GM10266 (cell line): ENCODE measurements around the gene HOXD9.

ENCODE experiments used
- DNase-seq: peaks from one replicate; pipeline ENCODE4 v3.0.0; 2012; ENCODE audit errors: extremely low spot score
- TF ChIP-seq, protein P1 (sequence below): IDR thresholded peaks from 2 replicates; pipeline ENCODE4 v1.5.1; 2012; ENCODE audit warnings: mild to moderate bottlenecking, low read depth; ENCODE audit not compliant: control insufficient read depth, insufficient read depth; ENCODE audit errors: missing control alignments

HOXD9 gene

DNA sequence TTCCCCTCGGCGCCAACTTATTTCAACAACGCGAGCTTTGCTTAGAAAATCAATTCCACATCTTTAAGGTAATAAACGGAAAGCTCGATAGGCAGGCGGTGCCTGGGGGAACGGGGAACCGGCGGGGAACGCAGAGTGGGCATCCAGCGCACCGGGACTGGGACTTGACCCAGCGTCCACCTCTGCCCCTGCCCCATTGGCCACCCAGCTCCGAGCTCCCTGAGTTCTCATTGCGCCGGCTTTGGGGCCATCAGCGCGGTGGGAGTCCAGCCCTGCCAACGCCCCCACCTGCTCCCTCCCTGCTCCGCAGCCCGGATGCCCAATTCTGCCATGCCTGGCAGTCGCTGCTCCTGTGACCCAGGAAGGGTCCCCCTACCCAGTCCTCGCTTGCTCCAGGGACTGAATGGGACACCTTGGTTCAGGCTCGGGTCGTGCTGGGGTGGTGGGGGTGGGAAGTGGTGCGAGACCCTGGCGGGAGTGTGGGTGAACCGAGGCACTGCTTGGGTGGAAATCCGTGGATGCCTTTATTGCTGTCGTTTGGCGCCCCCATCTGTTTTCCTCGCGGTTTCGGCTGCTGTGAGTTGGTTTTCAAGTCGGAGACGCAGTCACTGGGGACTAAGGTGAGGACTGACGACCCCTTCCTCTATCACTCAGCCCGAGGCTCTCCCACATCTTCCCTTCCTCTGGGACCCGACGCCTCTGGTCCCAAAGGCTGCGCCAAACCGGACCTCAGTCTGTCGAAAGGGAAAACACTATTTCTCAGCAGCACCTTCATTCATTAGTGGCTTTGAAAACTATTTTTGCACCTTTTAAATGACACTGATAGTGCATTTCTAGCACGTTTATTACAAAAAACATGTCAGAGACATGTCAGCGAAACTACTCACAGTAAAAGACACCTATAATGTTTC, 36.4 kb upstream of the HOXD9 start:
- DNase-seq = peak; percentile 50
- TF ChIP-seq, protein P1, sequence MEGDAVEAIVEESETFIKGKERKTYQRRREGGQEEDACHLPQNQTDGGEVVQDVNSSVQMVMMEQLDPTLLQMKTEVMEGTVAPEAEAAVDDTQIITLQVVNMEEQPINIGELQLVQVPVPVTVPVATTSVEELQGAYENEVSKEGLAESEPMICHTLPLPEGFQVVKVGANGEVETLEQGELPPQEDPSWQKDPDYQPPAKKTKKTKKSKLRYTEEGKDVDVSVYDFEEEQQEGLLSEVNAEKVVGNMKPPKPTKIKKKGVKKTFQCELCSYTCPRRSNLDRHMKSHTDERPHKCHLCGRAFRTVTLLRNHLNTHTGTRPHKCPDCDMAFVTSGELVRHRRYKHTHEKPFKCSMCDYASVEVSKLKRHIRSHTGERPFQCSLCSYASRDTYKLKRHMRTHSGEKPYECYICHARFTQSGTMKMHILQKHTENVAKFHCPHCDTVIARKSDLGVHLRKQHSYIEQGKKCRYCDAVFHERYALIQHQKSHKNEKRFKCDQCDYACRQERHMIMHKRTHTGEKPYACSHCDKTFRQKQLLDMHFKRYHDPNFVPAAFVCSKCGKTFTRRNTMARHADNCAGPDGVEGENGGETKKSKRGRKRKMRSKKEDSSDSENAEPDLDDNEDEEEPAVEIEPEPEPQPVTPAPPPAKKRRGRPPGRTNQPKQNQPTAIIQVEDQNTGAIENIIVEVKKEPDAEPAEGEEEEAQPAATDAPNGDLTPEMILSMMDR = peak; percentile 42

DNA sequence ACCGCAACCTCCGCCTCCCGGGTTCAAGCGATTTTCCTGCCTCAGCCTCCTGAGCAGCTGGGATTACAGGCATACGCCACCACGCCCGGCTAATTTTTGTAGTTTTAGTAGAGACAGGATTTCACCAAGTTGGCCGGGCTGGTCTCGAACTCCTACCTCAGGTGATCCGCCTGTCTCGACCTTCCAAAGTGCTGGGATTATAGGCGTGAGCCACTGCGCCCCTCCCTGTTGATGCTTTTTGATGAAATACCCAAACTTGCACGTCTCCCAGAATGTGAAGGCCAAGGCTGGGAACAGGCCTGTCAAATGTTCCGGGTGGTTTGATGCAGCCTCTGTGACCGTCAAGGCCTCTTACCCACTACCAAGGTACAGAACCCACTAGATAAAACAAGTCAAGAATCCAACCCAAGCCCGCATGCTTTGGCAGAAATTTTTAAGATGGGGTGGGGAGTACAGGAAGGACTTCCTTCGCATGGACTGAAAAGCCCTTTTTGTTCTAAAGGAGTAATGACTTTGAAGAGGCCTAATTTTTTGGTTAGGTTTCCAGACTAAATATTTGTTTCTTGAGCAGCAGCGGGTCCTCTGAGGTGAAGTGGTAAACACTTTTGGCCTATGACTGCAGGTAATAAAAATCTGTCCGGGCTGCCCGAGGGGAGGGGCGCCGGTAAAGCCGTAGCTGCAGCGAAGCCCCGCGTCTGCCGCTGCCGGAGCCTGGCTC, 35.0 kb upstream of the HOXD9 start:
- TF ChIP-seq, protein P1 = no peak
- no peak for DNase-seq

DNA sequence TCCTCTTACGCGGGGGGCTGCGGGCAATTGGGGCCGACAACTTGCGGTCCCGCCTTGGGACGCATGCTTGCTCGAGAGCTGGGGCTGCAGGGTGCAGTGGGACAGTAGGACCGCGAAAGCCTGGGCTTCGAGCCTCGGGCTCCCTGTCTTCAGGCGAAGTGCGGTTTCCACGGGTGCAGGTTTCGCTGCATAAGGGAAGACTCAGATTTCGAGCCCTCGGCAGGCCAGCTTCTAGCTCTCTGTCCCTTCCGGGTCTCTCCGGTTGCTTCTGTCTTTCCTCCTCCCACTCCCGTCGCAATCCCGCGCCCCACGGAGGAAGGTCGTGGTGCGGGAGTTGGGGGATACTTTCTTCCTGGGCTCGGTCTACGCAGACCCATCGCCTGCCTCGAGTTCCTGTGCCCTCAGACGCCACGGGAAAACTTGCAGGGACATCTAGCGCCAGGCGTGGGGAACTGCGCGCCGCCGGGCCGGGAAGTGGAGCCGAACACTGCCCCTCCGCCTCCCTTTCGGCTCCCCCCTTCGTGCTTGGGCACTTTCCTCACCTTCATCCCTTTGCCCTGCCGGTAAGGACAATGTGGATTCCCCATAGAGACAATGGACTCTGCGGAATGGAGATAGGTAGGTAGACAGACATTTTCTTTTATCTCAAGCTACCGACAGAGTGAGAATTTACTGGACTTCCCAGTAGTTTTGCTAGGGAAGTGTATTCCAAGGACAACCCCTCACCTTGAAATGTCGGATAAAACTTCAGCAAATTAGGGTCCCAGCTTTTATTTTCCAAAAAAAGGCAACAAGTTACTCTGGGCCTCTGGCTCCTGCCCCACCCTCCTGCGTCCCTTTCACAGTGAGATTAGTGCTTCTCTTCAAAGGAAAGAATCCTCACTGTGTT, 34.2 kb upstream of the HOXD9 start:
- DNase-seq = peak; percentile 75
- TF ChIP-seq, protein P1 = peak; percentile 83

DNA sequence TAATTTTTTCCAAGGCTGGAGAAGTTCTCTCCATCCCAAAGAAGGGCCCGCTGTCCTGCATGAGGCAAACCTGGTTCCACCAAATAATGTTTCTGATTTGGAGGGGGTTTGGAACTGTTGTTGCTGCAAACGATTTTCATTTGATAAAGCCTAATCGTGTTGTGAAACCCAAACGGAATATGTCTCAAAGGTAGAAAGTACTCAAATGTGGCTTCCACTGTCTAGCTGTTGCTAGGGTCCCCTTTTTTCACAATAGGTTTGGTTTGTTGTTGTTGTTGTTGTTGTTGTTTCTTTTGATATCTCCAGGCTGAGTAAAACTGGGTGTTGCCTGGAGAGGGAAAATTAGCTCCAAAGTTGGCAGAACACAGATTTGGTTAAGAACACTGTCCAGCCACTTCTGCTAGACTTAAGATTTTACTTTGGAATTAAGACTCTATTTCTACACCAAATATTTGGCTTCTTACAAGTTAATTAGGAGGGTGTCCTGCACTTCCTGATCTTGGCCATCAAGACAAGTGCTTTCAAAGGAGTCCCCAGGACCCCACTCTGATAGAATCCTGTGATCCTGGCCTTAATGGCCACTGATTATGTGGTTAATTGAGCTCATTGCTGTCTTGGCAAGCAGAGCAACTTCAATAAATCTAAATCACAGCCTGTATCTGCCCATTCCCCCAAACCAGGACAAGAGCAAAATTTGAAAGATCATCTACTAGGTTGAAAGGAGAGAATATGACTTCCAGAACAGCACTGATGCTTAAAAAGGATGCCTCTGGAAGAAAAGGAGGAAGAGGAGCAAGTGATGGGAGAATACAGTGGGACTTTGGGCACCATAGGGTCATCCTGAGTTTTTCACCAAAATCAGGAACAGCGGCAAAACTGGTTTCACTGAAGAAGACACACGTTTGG, 33.3 kb upstream of the HOXD9 start:
- no peak for DNase-seq
- TF ChIP-seq, protein P1 = no peak

DNA sequence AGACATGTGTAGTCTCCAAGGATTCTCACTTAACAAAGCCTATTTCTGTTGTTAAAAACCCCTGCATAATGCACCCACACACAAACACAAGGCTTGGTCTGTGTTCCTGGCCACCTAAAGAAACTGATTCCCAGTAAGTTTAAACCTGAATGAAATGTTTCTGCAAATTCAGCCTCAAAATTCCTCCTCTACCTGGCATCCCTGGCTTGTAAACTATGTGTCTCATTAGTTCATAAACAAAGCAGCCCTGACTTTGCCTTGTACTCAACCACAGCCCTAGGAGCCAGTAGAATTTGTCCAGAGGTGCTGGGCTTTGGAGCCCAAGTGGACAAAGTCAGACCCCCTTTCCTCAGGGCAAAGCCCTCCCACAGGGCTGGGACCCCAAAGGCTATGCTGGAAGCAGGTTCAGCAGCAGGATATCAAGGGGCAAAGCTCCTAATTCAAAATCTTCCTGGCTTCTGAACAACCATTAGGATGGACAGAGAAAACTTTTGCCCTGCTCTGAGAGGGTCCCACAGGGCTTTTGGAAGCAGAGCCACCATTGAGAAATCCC, 32.6 kb upstream of the HOXD9 start:
- DNase-seq = no peak
- TF ChIP-seq, protein P1 = no peak

DNA sequence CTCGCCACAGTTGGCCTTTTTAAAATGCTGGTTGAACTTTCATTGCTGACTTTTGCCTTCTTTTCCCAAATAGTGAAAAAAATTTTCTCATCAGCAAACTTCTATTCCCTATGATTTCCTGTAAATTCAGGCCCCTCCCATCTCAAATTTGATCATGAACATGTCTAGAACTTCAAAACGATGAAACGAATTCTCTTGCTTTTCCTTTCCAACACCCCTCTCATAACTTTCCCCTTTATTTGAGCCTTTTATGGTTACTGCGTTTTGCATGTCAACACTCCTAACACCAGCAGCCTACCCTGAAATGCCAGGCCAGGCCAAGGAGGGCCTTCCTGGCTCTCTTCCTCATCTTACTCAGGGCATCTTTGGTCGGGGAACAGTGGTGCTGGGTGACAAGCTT, 31.7 kb upstream of the HOXD9 start:
- DNase-seq = no peak
- TF ChIP-seq, protein P1 = no peak
